ELF-1 (cell line): Measurements from ENCODE around the gene VEGFA.

Experiments used
- DNase-seq: peaks from one replicate; pipeline ENCODE4 v3.0.0-alpha.2; 2016; ENCODE audit warnings: low read depth, low spot score

Gene VEGFA

GRCh38 chr6:43771858-43772680 lies 2.1 kb downstream of the VEGFA start:
- DNase-seq = no peak

DNA sequence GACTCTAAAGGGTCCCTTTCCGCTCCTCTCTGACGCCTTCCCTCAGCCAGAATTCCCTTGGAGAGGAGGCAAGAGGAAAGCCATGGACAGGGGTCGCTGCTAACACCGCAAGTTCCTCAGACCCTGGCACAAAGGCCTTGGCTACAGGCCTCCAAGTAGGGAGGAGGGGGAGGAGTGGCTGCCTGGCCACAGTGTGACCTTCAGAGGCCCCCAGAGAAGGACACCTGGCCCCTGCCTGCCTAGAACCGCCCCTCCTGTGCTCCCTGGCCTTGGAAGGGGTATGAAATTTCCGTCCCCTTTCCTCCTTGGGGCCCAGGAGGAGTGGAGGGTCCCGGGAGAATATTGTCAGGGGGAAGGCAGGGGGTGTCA lies 2.7 kb downstream of the VEGFA start:
- peak; percentile 75 for DNase-seq

DNA sequence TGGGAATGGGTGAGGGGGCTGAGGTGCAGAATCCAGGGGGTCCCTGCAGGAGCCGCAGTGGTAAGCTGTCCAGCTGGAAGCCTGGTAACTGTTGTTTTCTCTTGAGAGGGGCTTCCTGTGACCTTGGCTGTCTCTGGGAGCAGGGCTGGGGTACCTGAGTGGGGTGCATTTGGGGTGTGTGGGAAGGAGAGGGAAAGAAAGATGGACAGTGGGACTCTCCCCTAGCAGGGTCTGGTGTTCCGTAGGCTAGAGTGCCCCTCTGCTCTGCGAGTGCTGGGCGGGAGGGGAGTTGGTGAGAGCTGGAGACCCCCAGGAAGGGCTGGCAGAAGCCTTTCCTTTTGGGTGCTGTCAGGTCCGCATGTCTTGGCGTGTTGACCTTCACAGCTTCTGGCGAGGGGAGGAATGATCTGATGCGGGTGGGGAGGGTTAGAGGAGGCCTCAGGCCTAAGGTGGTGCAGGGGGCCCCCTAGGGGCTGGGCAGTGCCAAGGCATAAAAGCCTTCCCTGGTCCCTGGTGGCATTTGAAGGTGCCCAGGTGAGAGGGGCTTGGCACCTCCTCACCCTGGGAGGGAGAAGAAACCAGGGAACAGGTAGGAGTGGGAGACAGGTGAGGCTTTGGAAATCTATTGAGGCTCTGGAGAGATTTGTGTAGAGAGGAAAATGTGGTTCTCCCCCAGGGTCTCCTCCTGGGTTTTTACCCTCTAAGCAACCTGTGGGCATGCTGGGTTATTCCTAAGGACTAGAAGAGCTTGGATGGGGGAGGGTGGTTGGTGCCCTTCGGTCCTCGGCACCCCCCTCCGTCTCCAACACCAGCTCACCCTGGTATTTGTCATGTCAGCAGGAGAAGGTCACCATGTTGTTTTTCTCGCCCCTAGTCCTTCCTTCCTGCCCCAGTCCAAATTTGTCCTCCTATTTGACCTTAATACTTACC lies 3.3 kb downstream of the VEGFA start:
- DNase-seq = peak; percentile 64

DNA sequence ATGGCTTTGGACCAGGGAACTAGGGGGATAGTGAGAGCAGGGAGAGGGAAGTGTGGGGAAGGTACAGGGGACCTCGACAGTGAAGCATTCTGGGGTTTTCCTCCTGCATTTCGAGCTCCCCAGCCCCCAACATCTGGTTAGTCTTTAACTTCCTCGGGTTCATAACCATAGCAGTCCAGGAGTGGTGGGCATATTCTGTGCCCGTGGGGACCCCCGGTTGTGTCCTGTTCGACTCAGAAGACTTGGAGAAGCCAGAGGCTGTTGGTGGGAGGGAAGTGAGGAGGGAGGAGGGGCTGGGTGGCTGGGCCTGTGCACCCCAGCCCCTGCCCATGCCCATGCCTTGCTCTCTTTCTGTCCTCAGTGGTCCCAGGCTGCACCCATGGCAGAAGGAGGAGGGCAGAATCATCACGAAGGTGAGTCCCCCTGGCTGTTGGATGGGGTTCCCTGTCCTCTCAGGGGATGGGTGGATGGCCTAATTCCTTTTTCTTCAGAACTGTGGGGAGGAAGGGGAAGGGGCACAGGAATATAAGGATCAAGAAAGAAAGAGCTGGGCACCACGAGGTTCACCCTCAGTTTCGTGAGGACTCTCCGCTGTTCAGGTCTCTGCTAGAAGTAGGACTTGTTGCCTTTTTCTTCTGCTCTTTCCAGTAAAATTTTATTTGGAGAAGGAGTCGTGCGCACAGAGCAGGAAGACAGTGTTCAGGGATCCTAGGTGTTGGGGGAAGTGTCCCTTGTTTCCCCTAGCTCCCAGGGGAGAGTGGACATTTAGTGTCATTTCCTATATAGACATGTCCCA lies 4.2 kb downstream of the VEGFA start:
- no peak for DNase-seq

GRCh38 chr6:43774776-43775534 lies 4.9 kb downstream of the VEGFA start:
- DNase-seq = peak; percentile 73

GRCh38 chr6:43775535-43775885 lies 5.5 kb downstream of the VEGFA start:
- no peak for DNase-seq

DNA sequence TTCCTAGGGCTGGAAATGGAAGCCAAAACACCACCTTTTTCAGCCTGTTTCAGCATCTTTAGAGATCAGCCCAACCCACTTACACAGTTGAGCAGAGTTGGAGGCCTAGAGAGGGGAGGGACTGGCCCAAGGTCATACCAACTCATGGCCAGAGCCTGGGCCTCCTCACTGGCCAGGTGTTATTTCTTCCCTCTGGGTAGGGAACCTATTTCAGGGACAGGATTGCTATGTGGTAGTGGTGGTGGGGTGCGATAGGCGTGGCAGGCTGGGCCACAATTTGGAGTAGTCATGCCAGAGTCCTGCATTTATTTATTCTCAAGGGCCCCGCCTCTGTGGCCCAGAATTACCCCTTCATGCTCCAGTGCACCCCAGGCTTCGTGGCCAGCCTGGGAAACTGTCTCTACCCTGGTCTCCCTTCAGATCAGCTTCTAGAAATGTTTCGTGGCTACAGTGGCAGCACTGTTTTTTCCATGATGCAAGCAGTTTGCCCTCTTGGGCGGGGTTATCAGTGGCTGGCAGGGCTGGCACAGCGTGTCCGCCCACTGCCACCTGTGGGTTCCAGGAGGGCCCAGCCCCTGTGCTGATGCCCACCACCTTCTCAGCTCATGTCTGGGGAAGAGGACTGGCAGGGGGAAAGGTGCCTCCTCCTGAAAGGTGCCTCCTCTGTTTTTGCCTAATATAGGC lies 6.2 kb downstream of the VEGFA start:
- no peak for DNase-seq

- no peak for DNase-seq
These were observed 7.1 kb downstream of the VEGFA start for GRCh38 chr6:43776799-43777776.

DNA sequence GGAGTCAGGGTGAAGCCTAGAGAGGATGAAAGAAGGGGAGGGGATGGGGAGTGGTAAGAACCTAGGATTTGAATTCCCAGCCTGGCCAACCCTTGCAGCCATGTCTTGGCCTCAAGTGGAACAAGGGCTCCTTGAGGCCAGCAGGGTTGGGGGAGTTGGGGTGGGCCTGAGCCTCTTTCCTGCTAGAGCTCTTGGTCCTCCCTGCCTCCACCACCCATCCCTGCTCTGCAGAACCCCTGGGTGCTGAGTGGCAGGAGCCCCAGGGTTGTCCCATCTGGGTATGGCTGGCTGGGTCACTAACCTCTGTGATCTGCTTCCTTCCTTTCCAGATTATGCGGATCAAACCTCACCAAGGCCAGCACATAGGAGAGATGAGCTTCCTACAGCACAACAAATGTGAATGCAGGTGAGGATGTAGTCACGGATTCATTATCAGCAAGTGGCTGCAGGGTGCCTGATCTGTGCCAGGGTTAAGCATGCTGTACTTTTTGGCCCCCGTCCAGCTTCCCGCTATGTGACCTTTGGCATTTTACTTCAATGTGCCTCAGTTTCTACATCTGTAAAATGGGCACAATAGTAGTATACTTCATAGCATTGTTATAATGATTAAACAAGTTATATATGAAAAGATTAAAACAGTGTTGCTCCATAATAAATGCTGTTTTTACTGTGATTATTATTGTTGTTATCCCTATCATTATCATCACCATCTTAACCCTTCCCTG lies 8.3 kb downstream of the VEGFA start:
- no peak for DNase-seq

GRCh38 chr6:43778976-43779851 lies 9.2 kb downstream of the VEGFA start:
- DNase-seq = no peak

GRCh38 chr6:43779852-43780236 lies 9.8 kb downstream of the VEGFA start:
- DNase-seq = no peak

- no peak for DNase-seq
These were observed 10.3 kb downstream of the VEGFA start for GRCh38 chr6:43780293-43780692.

DNA sequence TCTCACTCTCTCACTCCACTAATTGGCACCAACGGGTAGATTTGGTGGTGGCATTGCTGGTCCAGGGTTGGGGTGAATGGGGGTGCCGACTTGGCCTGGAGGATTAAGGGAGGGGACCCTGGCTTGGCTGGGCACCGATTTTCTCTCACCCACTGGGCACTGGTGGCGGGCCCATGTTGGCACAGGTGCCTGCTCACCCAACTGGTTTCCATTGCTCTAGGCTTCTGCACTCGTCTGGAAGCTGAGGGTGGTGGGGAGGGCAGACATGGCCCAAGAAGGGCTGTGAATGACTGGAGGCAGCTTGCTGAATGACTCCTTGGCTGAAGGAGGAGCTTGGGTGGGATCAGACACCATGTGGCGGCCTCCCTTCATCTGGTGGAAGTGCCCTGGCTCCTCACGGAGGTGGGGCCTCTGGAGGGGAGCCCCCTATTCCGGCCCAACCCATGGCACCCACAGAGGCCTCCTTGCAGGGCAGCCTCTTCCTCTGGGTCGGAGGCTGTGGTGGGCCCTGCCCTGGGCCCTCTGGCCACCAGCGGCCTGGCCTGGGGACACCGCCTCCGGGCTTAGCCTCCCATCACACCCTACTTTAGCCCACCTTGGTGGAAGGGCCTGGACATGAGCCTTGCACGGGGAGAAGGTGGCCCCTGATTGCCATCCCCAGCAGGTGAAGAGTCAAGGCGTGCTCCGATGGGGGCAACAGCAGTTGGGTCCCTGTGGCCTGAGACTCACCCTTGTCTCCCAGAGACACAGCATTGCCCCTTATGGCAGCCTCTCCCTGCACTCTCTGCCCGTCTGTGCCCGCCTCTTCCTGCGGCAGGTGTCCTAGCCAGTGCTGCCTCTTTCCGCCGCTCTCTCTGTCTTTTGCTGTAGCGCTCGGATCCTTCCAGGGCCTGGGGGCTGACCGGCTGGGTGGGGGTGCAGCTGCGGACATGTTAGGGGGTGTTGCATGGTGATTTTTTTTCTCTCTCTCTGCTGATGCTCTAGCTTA lies 11.2 kb downstream of the VEGFA start:
- DNase-seq = no peak

- no peak for DNase-seq
These were observed 12.1 kb downstream of the VEGFA start for GRCh38 chr6:43781941-43782704.

GRCh38 chr6:43782764-43783513 lies 12.9 kb downstream of the VEGFA start:
- DNase-seq = no peak
